ENCODE data around the gene MDM2.

DNA sequence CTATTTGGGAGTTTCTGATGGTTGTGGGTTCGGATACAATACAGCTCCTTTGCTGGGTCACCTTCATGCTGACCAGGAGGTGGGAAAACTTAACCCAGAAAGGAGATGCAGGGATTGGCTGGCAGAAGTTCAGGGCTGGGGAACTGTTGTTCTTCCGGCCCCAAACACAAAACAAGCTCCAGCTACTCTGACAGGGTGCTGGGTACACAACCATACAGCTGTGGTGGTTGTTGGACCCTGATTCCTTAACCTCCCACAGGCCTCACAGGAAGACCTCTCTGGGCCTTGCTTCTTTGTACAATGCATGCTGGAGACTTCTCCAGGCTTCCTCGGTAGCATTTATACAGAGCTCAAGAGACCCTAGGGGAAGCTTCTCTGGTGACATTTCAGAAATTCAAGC lies 77.4 kb downstream of the MDM2 start:
- no peak for TF ChIP-seq CTCF (IDR thresholded peaks at IDR 0.05)
- no peak for TF ChIP-seq POLR2A (IDR thresholded peaks at IDR 0.05; ENCODE audit: low read length)
- no peak for TF ChIP-seq USF2 (IDR thresholded peaks at IDR 0.05)
- no peak for TF ChIP-seq MAZ (IDR thresholded peaks at IDR 0.05; ENCODE audit: borderline replicate concordance, low read depth, low read length)
- no peak for TF ChIP-seq RARB (CRISPR knock-in tag; IDR thresholded peaks at IDR 0.05)
- no peak for TF ChIP-seq CEBPB (IDR thresholded peaks at IDR 0.05)
- no peak for TF ChIP-seq JUNB (IDR thresholded peaks at IDR 0.05)
- TF ChIP-seq PBX3 (IDR thresholded peaks at IDR 0.05) = no peak
- TF ChIP-seq PHF8 (IDR thresholded peaks at IDR 0.05; ENCODE audit: borderline replicate concordance, low read depth) = no peak
- TF ChIP-seq, protein P1, sequence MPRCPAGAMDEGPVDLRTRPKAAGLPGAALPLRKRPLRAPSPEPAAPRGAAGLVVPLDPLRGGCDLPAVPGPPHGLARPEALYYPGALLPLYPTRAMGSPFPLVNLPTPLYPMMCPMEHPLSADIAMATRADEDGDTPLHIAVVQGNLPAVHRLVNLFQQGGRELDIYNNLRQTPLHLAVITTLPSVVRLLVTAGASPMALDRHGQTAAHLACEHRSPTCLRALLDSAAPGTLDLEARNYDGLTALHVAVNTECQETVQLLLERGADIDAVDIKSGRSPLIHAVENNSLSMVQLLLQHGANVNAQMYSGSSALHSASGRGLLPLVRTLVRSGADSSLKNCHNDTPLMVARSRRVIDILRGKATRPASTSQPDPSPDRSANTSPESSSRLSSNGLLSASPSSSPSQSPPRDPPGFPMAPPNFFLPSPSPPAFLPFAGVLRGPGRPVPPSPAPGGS (IDR thresholded peaks at IDR 0.05) = no peak
